Trophoblast cell (in vitro differentiated cells and primary cell): Measurements from ENCODE around the gene ADM2.
A peak's percentile ranks its signal among the peaks of the same experiment; 100 is the strongest.

Experiments
- DNase-seq, 2 donors: peaks; one replicate each; pipeline ENCODE4 v3.0.0-alpha.2; 2016
- H2AFZ ChIP-seq: 2 replicates; pipeline ENCODE4 v1.6.1; 2013; ENCODE audit warnings: low read length, moderate library complexity, mild to moderate bottlenecking; ENCODE audit not compliant: insufficient read depth, poor library complexity
- H2AK5ac ChIP-seq: 2 replicates; pipeline ENCODE4 v1.6.1; 2013; ENCODE audit warnings: mild to moderate bottlenecking, low read length
- H2BK120ac ChIP-seq: 2 replicates; pipeline ENCODE4 v1.6.1; 2013; ENCODE audit warnings: low read length, mild to moderate bottlenecking, moderate library complexity; ENCODE audit not compliant: insufficient read depth, poor library complexity
- H2BK12ac ChIP-seq: 2 replicates; pipeline ENCODE4 v1.6.1; 2013; ENCODE audit warnings: mild to moderate bottlenecking, low read length, moderate library complexity
- H2BK5ac ChIP-seq: 2 replicates; pipeline ENCODE4 v1.6.1; 2013; ENCODE audit warnings: low read length, low read depth, moderate library complexity, mild to moderate bottlenecking; ENCODE audit not compliant: poor library complexity
- H3K14ac ChIP-seq: 2 replicates; pipeline ENCODE4 v1.6.1; 2013; ENCODE audit warnings: mild to moderate bottlenecking, low read length
- H3K18ac ChIP-seq: 2 replicates; pipeline ENCODE4 v1.6.1; 2013; ENCODE audit warnings: mild to moderate bottlenecking, low read length
- H3K23ac ChIP-seq: 2 replicates; pipeline ENCODE4 v1.6.1; 2013; ENCODE audit warnings: low read length
- H3K27ac ChIP-seq: 2 replicates; pipeline ENCODE4 v1.5.1; 2013; ENCODE audit warnings: low read depth, mild to moderate bottlenecking, inconsistent platforms, low read length, moderate library complexity
- H3K27me3 ChIP-seq: 2 replicates; pipeline ENCODE4 v1.6.1; 2013; ENCODE audit warnings: inconsistent platforms, mild to moderate bottlenecking, low read length, moderate library complexity; ENCODE audit not compliant: insufficient read depth
- H3K36me3 ChIP-seq, 2 experiments: 1 replicate in 1 of 2; 2 replicates in 1 of 2; pipeline ENCODE4 v1.6.1; 2013; ENCODE audit warnings: low read length in 2 of 2, mild to moderate bottlenecking in 2 of 2, moderate library complexity in 1 of 2; ENCODE audit not compliant: insufficient read depth in 2 of 2, control insufficient read depth in 1 of 2
- H3K4ac ChIP-seq: 2 replicates; pipeline ENCODE4 v1.6.1; 2013; ENCODE audit warnings: low read depth, mild to moderate bottlenecking, low read length, moderate library complexity
- H3K4me1 ChIP-seq, 2 experiments: 1 replicate in 1 of 2; 2 replicates in 1 of 2; pipeline ENCODE4 v1.6.1; 2013; ENCODE audit warnings: low read length in 2 of 2, mild to moderate bottlenecking in 2 of 2, moderate library complexity in 1 of 2; ENCODE audit not compliant: insufficient read depth in 2 of 2, control insufficient read depth in 1 of 2
- H3K4me2 ChIP-seq: 2 replicates; pipeline ENCODE4 v1.6.1; 2013; ENCODE audit warnings: inconsistent platforms, mild to moderate bottlenecking, low read length, moderate library complexity
- H3K4me3 ChIP-seq: 2 replicates; pipeline ENCODE4 v1.5.1; 2013; ENCODE audit warnings: mild to moderate bottlenecking, low read depth, low read length, inconsistent platforms
- H3K79me1 ChIP-seq: one replicate; pipeline ENCODE4 v1.6.1; 2013; ENCODE audit warnings: low read length
- H3K79me2 ChIP-seq: 2 replicates; pipeline ENCODE4 v1.6.1; 2013; ENCODE audit warnings: low read length, mild to moderate bottlenecking; ENCODE audit not compliant: control insufficient read depth, insufficient read depth, poor library complexity
- H3K9ac ChIP-seq: 2 replicates; pipeline ENCODE4 v1.6.1; 2013; ENCODE audit warnings: mild to moderate bottlenecking, low read length
- H3K9me3 ChIP-seq: 2 replicates; pipeline ENCODE4 v1.6.1; 2013; ENCODE audit warnings: low read depth, mild to moderate bottlenecking, control low read depth, inconsistent platforms, low read length; ENCODE audit not compliant: insufficient read depth
- H4K12ac ChIP-seq: 2 replicates; pipeline ENCODE4 v1.6.1; 2013; ENCODE audit warnings: low read depth, mild to moderate bottlenecking, low read length, moderate library complexity
- H4K8ac ChIP-seq: 2 replicates; pipeline ENCODE4 v1.6.1; 2013; ENCODE audit warnings: low read depth, mild to moderate bottlenecking, low read length, moderate library complexity
- H4K91ac ChIP-seq: one replicate; pipeline ENCODE4 v1.6.1; 2013; ENCODE audit warnings: low read depth, mild to moderate bottlenecking, low read length, moderate library complexity
- WGBS: extraction: QIAGEN DNeasy Blood & Tissue Kit; methylation state at CpG from one replicate; pipeline ENCODE4 v1.1.7; 2013; ENCODE audit warnings: missing lambda C conversion rate; ENCODE audit not compliant: insufficient read length, insufficient coverage; ENCODE audit errors: extremely low coverage; 5-methylcytosine and 5-hydroxymethylcytosine counted together

Gene ADM2

GRCh38 chr22:50471962-50472361 is 9.4 kb upstream of the ADM2 start:
- Histone ChIP-seq H3K4me3 (no peak overlapping the region), H3K9ac (no peak overlapping the region), H2AFZ (no peak overlapping the region), H2BK12ac (no peak overlapping the region), H4K8ac (no peak overlapping the region), H3K27me3 (no peaks in the 10 kb centered on the region), H3K9me3 (no peaks in the 10 kb centered on the region), H4K12ac (no peak overlapping the region), H3K36me3 (peaks cover 15 to 16% of the 10 kb centered on the region in 2 experiments), H4K91ac (no peak overlapping the region), H3K4ac (no peak overlapping the region), H2BK120ac (no peak overlapping the region), H3K27ac (no peak overlapping the region), H3K4me1 (peaks cover 27 to 36% of the 10 kb centered on the region in 2 experiments), H3K79me1 (peaks cover 6% of the 10 kb centered on the region), H2BK5ac (no peak overlapping the region), H3K4me2 (no peak overlapping the region), H3K79me2 (peaks cover 24% of the 10 kb centered on the region), H3K23ac (no peak overlapping the region), H2AK5ac (no peak overlapping the region), H3K18ac (no peak overlapping the region), H3K14ac (no peak overlapping the region)
- no CpG with 5 or more reads among the region's 5 CpGs for WGBS
- DNase-seq = peak; percentile 97

- Histone ChIP-seq H3K14ac (no peak overlapping the region), H2BK12ac (no peak overlapping the region), H2BK5ac (no peak overlapping the region), H3K4ac (peak overlapping the region; percentile 63), H2AK5ac (no peak overlapping the region), H4K91ac (no peak overlapping the region), H3K4me2 (no peak overlapping the region), H4K8ac (no peak overlapping the region), H3K23ac (no peak overlapping the region), H4K12ac (no peak overlapping the region), H3K9ac (no peak overlapping the region), H2BK120ac (no peak overlapping the region), H2AFZ (no peak overlapping the region), H3K79me2 (peaks cover 24% of the 10 kb centered on the region), H3K79me1 (peaks cover 6% of the 10 kb centered on the region), H3K9me3 (no peaks in the 10 kb centered on the region), H3K4me3 (no peak overlapping the region), H3K27me3 (no peaks in the 10 kb centered on the region), H3K18ac (peak overlapping the region; percentile 24), H3K36me3 (peaks cover 5 to 6% of the 10 kb centered on the region in 2 experiments), H3K27ac (no peak overlapping the region), H3K4me1 (peaks cover 28 to 36% of the 10 kb centered on the region in 2 experiments)
- WGBS = no CpG with 5 or more reads among the region's 6 CpGs
- DNase-seq = peak in 1 of 2 donors; percentile 67
Measured at GRCh38 chr22:50473088-50473487, 8.3 kb upstream of the ADM2 start.

GRCh38 chr22:50473855-50474671 is 7.3 kb upstream of the ADM2 start:
- H3K27ac ChIP-seq = no peak overlapping the region
- H3K4ac ChIP-seq = peak overlapping the region; percentile 63
- H4K8ac ChIP-seq = no peak overlapping the region
- no peak overlapping the region for H2BK5ac ChIP-seq
- peaks cover 24% of the 10 kb centered on the region for H3K79me2 ChIP-seq
- H3K79me1 ChIP-seq = peaks cover 6% of the 10 kb centered on the region
- WGBS = no CpG with 5 or more reads among the region's 62 CpGs
- peak overlapping the region; percentile 89 for H3K4me3 ChIP-seq
- H3K18ac ChIP-seq = peak overlapping the region; percentile 21
- H2BK12ac ChIP-seq = no peak overlapping the region
- H4K91ac ChIP-seq = no peak overlapping the region
- peak overlapping the region; percentile 80 for H3K4me2 ChIP-seq
- peaks cover 28 to 36% of the 10 kb centered on the region in 2 experiments for H3K4me1 ChIP-seq
- no peak overlapping the region for H3K23ac ChIP-seq
- peak overlapping the region; percentile 55 for H3K9ac ChIP-seq
- H3K9me3 ChIP-seq = no peaks in the 10 kb centered on the region
- no peak overlapping the region for H3K14ac ChIP-seq
- no peak overlapping the region for H2AK5ac ChIP-seq
- H3K27me3 ChIP-seq = no peaks in the 10 kb centered on the region
- no peak overlapping the region for H2BK120ac ChIP-seq
- peaks cover 3 to 4% of the 10 kb centered on the region in 2 experiments for H3K36me3 ChIP-seq
- H2AFZ ChIP-seq = no peak overlapping the region
- H4K12ac ChIP-seq = no peak overlapping the region
- peak in 1 of 2 donors; percentile 59 for DNase-seq

GRCh38 chr22:50474710-50475651 is 6.4 kb upstream of the ADM2 start, which contains the start of gene SBF1:
Gene SBF1, minus strand, starts transcription at chr22:50475035. Its CDS starts 195 bp downstream, at chr22:50474840.
- Histone ChIP-seq H3K27ac (no peak within 1 kb of the TSS), H3K9ac (peak within 1 kb of the TSS; percentile 94), H2BK12ac (peak within 1 kb of the TSS; percentile 42), H4K8ac (peak within 1 kb of the TSS; percentile 81), H3K36me3 (peaks cover 3 to 4% of the 10 kb centered on the region in 2 experiments), H3K23ac (no peak within 1 kb of the TSS), H3K4me3 (peak within 1 kb of the TSS; percentile 89), H3K79me2 (peaks cover 24% of the 10 kb centered on the region), H3K14ac (peak within 1 kb of the TSS; percentile 93), H4K91ac (peak within 1 kb of the TSS; percentile 75), H4K12ac (peak within 1 kb of the TSS; percentile 83), H3K9me3 (peaks cover 3% of the 10 kb centered on the region), H2BK5ac (peak within 1 kb of the TSS; percentile 36), H3K4me1 (peaks cover 28 to 34% of the 10 kb centered on the region in 2 experiments), H3K4ac (peak within 1 kb of the TSS; percentile 66), H2AFZ (peak within 1 kb of the TSS; percentile 74), H2BK120ac (peak within 1 kb of the TSS; percentile 53), H3K4me2 (peak within 1 kb of the TSS; percentile 82), H3K79me1 (peaks cover 6% of the 10 kb centered on the region), H3K18ac (peak within 1 kb of the TSS; percentile 80), H3K27me3 (peaks cover 1% of the 10 kb centered on the region), H2AK5ac (peak within 1 kb of the TSS; percentile 83)
- WGBS = no CpG with 5 or more reads among the region's 97 CpGs
- DNase-seq = peak; percentile 95 to 98
